H1 (cell line): Measurements from ENCODE around the gene EPN2. TPM values are rescaled to one million over a fixed set of nuclear protein-coding genes. Genes with fewer than 3 reads are reported as not detected.

Experiments
- CTCF ChIA-PET: fragments of 300-600 bp; sonication (Branson Sonifier 250); formaldehyde crosslinking; loops from one replicate; lab custom pipeline; 2021; ENCODE audit not compliant: partially characterized antibody; lab: Charles Lee
- POLR2A ChIA-PET: fragments of 300-600 bp; sonication (Branson Sonifier 250); formaldehyde crosslinking; loops from one replicate; lab custom pipeline; 2021; ENCODE audit warnings: inconsistent platforms; ENCODE audit not compliant: partially characterized antibody; lab: Charles Lee
- DNase-seq, 2 experiments: peaks; one replicate each; pipeline versions ENCODE4 v3.0.0 to v3.0.0-alpha.2; 2010 to 2022; ENCODE audit warnings: low spot score in 2 of 2, low read depth in 1 of 2, mixed read lengths in 1 of 2
- FAIRE-seq: peaks from 2 replicates; lab custom pipeline; 2011; peaks lifted over from hg19 to GRCh38; lab: Jason Lieb, UNC
- H2AFZ ChIP-seq: 2 replicates; pipeline ENCODE4 v1.8.1; 2012; ENCODE audit warnings: low read length, inconsistent platforms
- H2AK5ac ChIP-seq: 2 replicates; pipeline ENCODE4 v1.6.1; 2013; ENCODE audit warnings: low read depth, low read length
- H2BK120ac ChIP-seq: replicated peaks from 2 replicates; pipeline ENCODE3; 2013; ENCODE audit warnings: low read depth, low read length, inconsistent platforms
- H2BK12ac ChIP-seq: 2 replicates; pipeline ENCODE4 v1.6.1; 2013; ENCODE audit warnings: low read depth, low read length
- H2BK15ac ChIP-seq: 2 replicates; pipeline ENCODE4 v1.6.1; 2013; ENCODE audit warnings: low read length
- H2BK20ac ChIP-seq: 2 replicates; pipeline ENCODE4 v1.6.1; 2013; ENCODE audit warnings: low read length
- H2BK5ac ChIP-seq: 2 replicates; pipeline ENCODE4 v1.6.1; 2013; ENCODE audit warnings: low read depth, low read length
- H3K14ac ChIP-seq: 2 replicates; pipeline ENCODE4 v1.6.1; 2013; ENCODE audit warnings: inconsistent platforms; ENCODE audit not compliant: insufficient read length
- H3K18ac ChIP-seq: 2 replicates; pipeline ENCODE4 v1.6.1; 2013; ENCODE audit warnings: low read length; ENCODE audit errors: extremely low read depth
- H3K23ac ChIP-seq: 2 replicates; pipeline ENCODE4 v1.6.1; 2013; ENCODE audit warnings: inconsistent platforms; ENCODE audit not compliant: insufficient read length
- H3K23me2 ChIP-seq: 2 replicates; pipeline ENCODE4 v1.6.1; 2013; ENCODE audit warnings: low read depth, low read length
- H3K27ac ChIP-seq: 2 replicates; pipeline ENCODE4 v1.6.1; 2011; ENCODE audit warnings: low read depth, low read length, inconsistent platforms
- H3K27me3 ChIP-seq, 4 experiments: replicated peaks in 1 of 4; 1 replicate in 1 of 4; 2 replicates in 3 of 4; pipeline versions ENCODE4 v1.6.1 to v1.8.1; 2011 to 2013; ENCODE audit warnings: low read length in 3 of 4, mild to moderate bottlenecking in 3 of 4, inconsistent platforms in 2 of 4, mixed read lengths in 2 of 4, moderate library complexity in 1 of 4; ENCODE audit not compliant: control insufficient read depth in 3 of 4, insufficient read depth in 3 of 4; ENCODE audit errors: extremely low read depth in 1 of 4
- H3K36me3 ChIP-seq, 4 experiments: 2 replicates each; pipeline versions ENCODE4 v1.6.1 to v1.8.1; 2011 to 2013; ENCODE audit warnings: mild to moderate bottlenecking in 4 of 4, low read length in 3 of 4, moderate library complexity in 2 of 4, control low read depth in 1 of 4, inconsistent platforms in 1 of 4; ENCODE audit not compliant: insufficient read depth in 4 of 4, control insufficient read depth in 2 of 4
- H3K4ac ChIP-seq: replicated peaks from 2 replicates; pipeline ENCODE3; 2013; ENCODE audit warnings: low read length, low read depth, mixed read lengths, inconsistent platforms; ENCODE audit not compliant: insufficient read length
- H3K4me1 ChIP-seq, 4 experiments: replicated peaks in 1 of 4; 1 replicate in 1 of 4; 2 replicates in 3 of 4; pipeline versions ENCODE4 v1.6.1 to v1.8.1; 2011 to 2013; ENCODE audit warnings: low read length in 3 of 4, inconsistent platforms in 2 of 4, mixed read lengths in 1 of 4; ENCODE audit not compliant: insufficient read depth in 4 of 4, control insufficient read depth in 3 of 4
- H3K4me2 ChIP-seq, 2 experiments: 2 replicates each; pipeline versions ENCODE4 v1.6.1 to v1.8.1; 2011 to 2013; ENCODE audit warnings: low read depth in 2 of 2, low read length in 2 of 2, control low read depth in 1 of 2, inconsistent platforms in 1 of 2, mild to moderate bottlenecking in 1 of 2; ENCODE audit not compliant: insufficient read depth in 1 of 2
- H3K4me3 ChIP-seq, 4 experiments: fragments of 200-600, 300-600 bp in 1 of 4; sonication (generic), shearing (Covaris generic), sonication (Bioruptor Twin) in 1 of 4; 2 replicates each; pipeline versions ENCODE4 v1.5.1 to v1.8.1; 2011 to 2016; ENCODE audit warnings: low read length in 4 of 4, low read depth in 3 of 4, control low read depth in 2 of 4, inconsistent platforms in 2 of 4, mild to moderate bottlenecking in 2 of 4, mixed read lengths in 1 of 4, moderate library complexity in 1 of 4; ENCODE audit not compliant: insufficient read depth in 2 of 4; ENCODE audit errors: extremely low read depth in 1 of 4
- H3K56ac ChIP-seq: replicated peaks from 2 replicates; pipeline ENCODE3; 2013; ENCODE audit warnings: low read depth, mild to moderate bottlenecking, mixed read lengths, low read length, inconsistent platforms; ENCODE audit not compliant: insufficient read length
- H3K79me1 ChIP-seq: 2 replicates; pipeline ENCODE4 v1.6.1; 2013; ENCODE audit warnings: low read depth, low read length, control low read depth
- H3K79me2 ChIP-seq, 2 experiments: 2 replicates each; pipeline versions ENCODE4 v1.6.1 to v1.8.1; 2012 to 2013; ENCODE audit warnings: low read length in 2 of 2, mild to moderate bottlenecking in 2 of 2, inconsistent platforms in 1 of 2; ENCODE audit not compliant: insufficient read depth in 2 of 2, control insufficient read depth in 1 of 2
- H3K9ac ChIP-seq, 4 experiments: replicated peaks in 1 of 4; 1 replicate in 1 of 4; 2 replicates in 3 of 4; pipeline versions ENCODE4 v1.6.1 to v1.8.1; 2011 to 2013; ENCODE audit warnings: low read depth in 3 of 4, low read length in 3 of 4, control low read depth in 2 of 4, mild to moderate bottlenecking in 2 of 4, moderate library complexity in 2 of 4, inconsistent platforms in 1 of 4; ENCODE audit errors: extremely low read depth in 1 of 4
- H3K9me3 ChIP-seq, 2 experiments: 2 replicates each; pipeline versions ENCODE4 v1.6.1 to v1.8.1; 2012 to 2013; ENCODE audit warnings: mild to moderate bottlenecking in 2 of 2, moderate library complexity in 2 of 2, control low read depth in 1 of 2, inconsistent platforms in 1 of 2, low read depth in 1 of 2, low read length in 1 of 2, mixed read lengths in 1 of 2; ENCODE audit not compliant: insufficient read depth in 2 of 2
- H4K20me1 ChIP-seq, 2 experiments: replicated peaks in 1 of 2; 2 replicates each; pipeline versions ENCODE3 to v1.8.1; 2011 to 2013; ENCODE audit warnings: inconsistent platforms in 2 of 2, low read length in 2 of 2, mild to moderate bottlenecking in 1 of 2; ENCODE audit not compliant: insufficient read depth in 2 of 2, control insufficient read depth in 1 of 2
- H4K5ac ChIP-seq: 2 replicates; pipeline ENCODE4 v1.6.1; 2013; ENCODE audit warnings: low read length, low read depth, mixed read lengths, inconsistent platforms; ENCODE audit not compliant: insufficient read length
- H4K8ac ChIP-seq: 2 replicates; pipeline ENCODE4 v1.8.0; 2013; ENCODE audit warnings: mild to moderate bottlenecking, moderate library complexity, low read length, inconsistent platforms; ENCODE audit not compliant: insufficient read depth; ENCODE audit errors: extremely low read depth
- H4K91ac ChIP-seq: replicated peaks from 2 replicates; pipeline ENCODE3; 2013; ENCODE audit warnings: low read length, mixed read lengths, inconsistent platforms; ENCODE audit not compliant: insufficient read length
- ASH2L ChIP-seq: fragments of 200-600, 300-600 bp; sonication (generic); IDR thresholded peaks from one replicate; pipeline ENCODE4 v1.7.1; 2017; ENCODE audit warnings: low read length
- CBX5 ChIP-seq: fragments of 300-800, 300-1000 bp; sonication (generic); IDR thresholded peaks from 2 replicates; pipeline ENCODE4 v1.7.1; 2016; ENCODE audit warnings: antibody characterized with exemption, low read length, low read depth
- GTF2F1 ChIP-seq: IDR thresholded peaks from 2 replicates; pipeline ENCODE4 v1.6.1; 2012; ENCODE audit warnings: low read depth, low read length, improper control_type of control experiment, borderline replicate concordance
- HDAC2 ChIP-seq, 2 experiments: fragments of 300-600 bp in 1 of 2; sonication (generic) in 1 of 2; IDR thresholded peaks; 2 replicates each; pipeline ENCODE4 v1.6.1; 2011 to 2012; ENCODE audit warnings: low read depth in 2 of 2, low read length in 2 of 2, mild to moderate bottlenecking in 2 of 2, moderate library complexity in 2 of 2, borderline replicate concordance in 1 of 2, inconsistent platforms in 1 of 2
- HDAC6 ChIP-seq: IDR thresholded peaks from one replicate; pipeline ENCODE4 v1.7.1; 2012; ENCODE audit warnings: low read depth, mild to moderate bottlenecking, inconsistent platforms, low read length, moderate library complexity
- POLR2A ChIP-seq, 2 experiments: IDR thresholded peaks; 1 replicate in 1 of 2; 2 replicates in 1 of 2; pipeline ENCODE4 v1.6.1; 2011; ENCODE audit warnings: low read depth in 2 of 2, low read length in 2 of 2, mild to moderate bottlenecking in 2 of 2; ENCODE audit errors: control extremely low read depth in 1 of 2
- POLR2AphosphoS5 ChIP-seq: IDR thresholded peaks from 2 replicates; pipeline ENCODE4 v1.6.1; 2011; ENCODE audit warnings: low read depth, low read length
- POU5F1 ChIP-seq: IDR thresholded peaks from 2 replicates; pipeline ENCODE4 v1.6.1; 2011; ENCODE audit warnings: low read depth, mild to moderate bottlenecking, low read length, moderate library complexity
- RAD21 ChIP-seq, 2 experiments: IDR thresholded peaks in 1 of 2; conservative IDR thresholded peaks in 1 of 2; 2 replicates each; pipeline ENCODE4 v1.6.1; 2011; ENCODE audit warnings: low read depth in 2 of 2, low read length in 2 of 2, improper control_type of control experiment in 1 of 2, inconsistent platforms in 1 of 2, mild to moderate bottlenecking in 1 of 2, moderate library complexity in 1 of 2
- SRF ChIP-seq: IDR thresholded peaks from 2 replicates; pipeline ENCODE4 v1.6.1; 2011; ENCODE audit warnings: mild to moderate bottlenecking, low read depth, low read length, moderate library complexity
- SUZ12 ChIP-seq: fragments of 200-600 bp; sonication (generic); IDR thresholded peaks from 2 replicates; pipeline ENCODE4 v1.6.1; 2012; ENCODE audit warnings: mild to moderate bottlenecking, inconsistent platforms, low read length, moderate library complexity, mixed read lengths
- polyA plus RNA-seq, 7 experiments: library from polyadenylated mRNA; depleted of rRNA in 3 of 7; stranded (reverse) in 5 of 7; unstranded in 2 of 7; fragments of >200 nt in 5 of 7; fragments of 200-250 nt in 2 of 7; gene quantifications; 1 replicate in 5 of 7; 2 replicates in 1 of 7; 4 replicates in 1 of 7; pipeline versions ENCODE4 v1.2.1 to v1.2.3, GENCODE V29; 2011 to 2013; ENCODE audit warnings: missing spikeins in 2 of 7, mixed read lengths in 2 of 7
- total RNA-seq: library from RNA; stranded (reverse); fragmentation: NEBNext Ultra II Directional; extraction: Animal tissue kit (Norgen Biotek cat#: 25700); gene quantifications from 2 replicates; pipeline ENCODE4 v1.2.1, GENCODE V29; 2021
- TF ChIP-seq, protein P1 (sequence below): IDR thresholded peaks from 2 replicates; pipeline ENCODE4 v1.6.1; 2012; ENCODE audit warnings: inconsistent platforms
- TF ChIP-seq, protein P2 (sequence below): IDR thresholded peaks from 2 replicates; pipeline ENCODE4 v1.6.1; 2012; ENCODE audit warnings: inconsistent platforms
- TF ChIP-seq, protein P3 (sequence below): IDR thresholded peaks from 2 replicates; pipeline ENCODE4 v1.6.1; 2011; ENCODE audit warnings: low read depth, mild to moderate bottlenecking, low read length; ENCODE audit not compliant: insufficient read depth

EPN2 gene
- total and polyA plus RNA-seq, 2 of the 8 experiments (the other 6 are each of a cell fraction or from before 2014, with no cell fraction given): 28.7 to 55.8 TPM

DNA sequence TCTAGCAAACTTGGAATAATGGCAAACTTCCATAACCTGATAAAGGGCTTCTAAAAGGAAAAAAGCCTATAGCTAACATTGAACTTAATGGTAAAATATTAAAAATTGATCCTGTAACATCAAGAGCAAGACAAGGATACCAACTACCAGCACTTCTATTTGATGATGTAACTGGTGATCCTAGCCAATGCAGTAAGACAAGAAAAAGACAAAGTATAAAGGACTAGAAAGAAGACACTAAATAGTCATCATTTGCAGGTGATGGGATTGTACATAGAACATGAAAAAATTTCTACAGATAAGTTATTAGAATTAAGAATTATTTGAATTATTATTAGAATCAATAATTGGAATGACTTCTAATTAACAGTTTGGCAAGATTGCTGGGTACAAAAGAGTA is 88.4 kb downstream of the EPN2 start:
- no peak overlapping the region for H3K4ac ChIP-seq
- no peak for DNase-seq
- H3K27me3 ChIP-seq: no peaks in the 10 kb centered on the region
- no peak overlapping the region for H2BK12ac ChIP-seq
- no peak overlapping the region for H2AK5ac ChIP-seq
- peaks cover 0 to 7% (median 0%) of the 10 kb centered on the region in 4 experiments; a peak in 1 of 7 replicates for H3K4me1 ChIP-seq
- no peak overlapping the region for H2BK120ac ChIP-seq
- H3K36me3 ChIP-seq: no peaks in the 10 kb centered on the region; a peak in 2 of 8 replicates
- H4K91ac ChIP-seq: no peak overlapping the region
- POLR2A ChIA-PET: interaction anchor here (2.0 kb wide), 1 partner anchor 11 kb away, joined by 4 read pairs; no protein-coding TSS in a partner anchor
- H3K79me2 ChIP-seq: no peaks in the 10 kb centered on the region
- no peak overlapping the region for H3K4me3 ChIP-seq
- CTCF ChIA-PET: no interaction called here
- peaks cover 0 to 6% of the 10 kb centered on the region in 2 experiments; a peak in 1 of 4 replicates for H3K9me3 ChIP-seq
- no peak overlapping the region for H3K4me2 ChIP-seq
- no peak overlapping the region for H3K27ac ChIP-seq
- H3K56ac ChIP-seq: no peak overlapping the region
- H3K9ac ChIP-seq: no peak overlapping the region
- H4K20me1 ChIP-seq: no peaks in the 10 kb centered on the region
- H3K18ac ChIP-seq: no peak overlapping the region
- no peak overlapping the region for H4K8ac ChIP-seq
- H2BK5ac ChIP-seq: no peak overlapping the region
- H2BK15ac ChIP-seq: no peak overlapping the region
- H2AFZ ChIP-seq: no peak overlapping the region
- no peak for FAIRE-seq
- no peak overlapping the region for H3K14ac ChIP-seq
- H3K23me2 ChIP-seq: no peaks in the 10 kb centered on the region
- no peak overlapping the region for H4K5ac ChIP-seq
- no peak overlapping the region for H3K23ac ChIP-seq
- no peaks in the 10 kb centered on the region for H3K79me1 ChIP-seq
- H2BK20ac ChIP-seq: no peak overlapping the region
- TF ChIP-seq RAD21 (IDR thresholded peaks at IDR 0.05 in 1 of 2, conservative IDR thresholded peaks at IDR 0.05 in 1 of 2; ENCODE audit: low read depth in 2 of 2, low read length in 2 of 2) (no peak), ASH2L (no peak), GTF2F1 (no peak), SUZ12 (no peak), POU5F1 (no peak), SRF (no peak), POLR2A (IDR thresholded peaks at IDR 0.05; ENCODE audit: control extremely low read depth in 1 of 2, low read depth in 2 of 2, low read length in 2 of 2) (no peak), HDAC6 (no peak), HDAC2 (IDR thresholded peaks at IDR 0.05; ENCODE audit: borderline replicate concordance in 1 of 2, low read depth in 2 of 2, low read length in 2 of 2) (no peak), CBX5 (no peak), POLR2AphosphoS5 (no peak)
- TF ChIP-seq, protein P1, sequence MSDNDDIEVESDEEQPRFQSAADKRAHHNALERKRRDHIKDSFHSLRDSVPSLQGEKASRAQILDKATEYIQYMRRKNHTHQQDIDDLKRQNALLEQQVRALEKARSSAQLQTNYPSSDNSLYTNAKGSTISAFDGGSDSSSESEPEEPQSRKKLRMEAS: no peak
- TF ChIP-seq, protein P2, sequence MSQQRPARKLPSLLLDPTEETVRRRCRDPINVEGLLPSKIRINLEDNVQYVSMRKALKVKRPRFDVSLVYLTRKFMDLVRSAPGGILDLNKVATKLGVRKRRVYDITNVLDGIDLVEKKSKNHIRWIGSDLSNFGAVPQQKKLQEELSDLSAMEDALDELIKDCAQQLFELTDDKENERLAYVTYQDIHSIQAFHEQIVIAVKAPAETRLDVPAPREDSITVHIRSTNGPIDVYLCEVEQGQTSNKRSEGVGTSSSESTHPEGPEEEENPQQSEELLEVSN: no peak
- TF ChIP-seq, protein P3, sequence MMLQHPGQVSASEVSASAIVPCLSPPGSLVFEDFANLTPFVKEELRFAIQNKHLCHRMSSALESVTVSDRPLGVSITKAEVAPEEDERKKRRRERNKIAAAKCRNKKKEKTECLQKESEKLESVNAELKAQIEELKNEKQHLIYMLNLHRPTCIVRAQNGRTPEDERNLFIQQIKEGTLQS: no peak
